Gastroesophageal sphincter (tissue), 2 donors: ENCODE data around the gene FDX1.

Experiments used
- EP300 ChIP-seq: sonication (generic); formaldehyde crosslinking; IDR thresholded peaks from one replicate; pipeline ENCODE4 v1.6.1; 2017; ENCODE audit warnings: antibody characterized with exemption, mild to moderate bottlenecking
- POLR2A ChIP-seq, 2 donors: fragments of 450-650 bp; IDR thresholded peaks; one replicate each; pipeline ENCODE4 v1.6.1; 2017; ENCODE audit warnings: antibody characterized with exemption in 2 of 2, mild to moderate bottlenecking in 2 of 2, moderate library complexity in 1 of 2

DNA sequence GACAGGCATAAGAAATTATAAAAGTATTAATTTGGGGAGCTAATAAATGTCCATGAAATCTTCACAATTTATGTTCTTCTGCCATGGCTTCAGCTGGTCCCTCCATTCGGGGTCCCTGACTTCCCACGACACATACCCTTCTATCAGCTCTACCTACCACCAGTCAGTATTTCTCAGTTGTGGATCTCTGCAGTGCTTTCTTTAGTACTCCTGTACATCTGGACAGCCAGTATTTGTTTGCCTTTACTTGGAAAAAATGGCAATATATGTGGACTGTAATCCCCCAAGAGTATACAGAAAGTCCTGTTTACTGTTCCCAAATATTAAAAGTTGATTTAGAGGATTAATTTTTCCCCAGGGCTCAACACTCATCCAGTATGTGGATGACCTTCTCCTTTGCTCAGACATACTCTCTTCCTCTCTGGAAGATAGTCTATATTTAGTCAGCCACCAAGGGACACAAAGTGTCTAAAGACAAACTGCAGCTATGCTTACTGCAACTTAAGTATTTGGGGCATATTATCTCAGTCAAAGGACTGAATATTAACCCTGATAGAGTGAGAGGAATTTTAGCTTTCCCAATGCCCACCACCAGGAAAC, 7.3 kb upstream of the FDX1 start:
- TF ChIP-seq POLR2A (IDR thresholded peaks at IDR 0.05) (no peak), EP300 (no peak)
